Fibroblast of lung (primary cell): ENCODE data around the gene NANOG.
"Not testable (repeated sequence)": the region's sequence is repeated elsewhere in the genome, so short reads cannot be mapped to it uniquely, and the experiment has no call there.

Experiments used
- CTCF ChIP-seq, 2 donors: IDR thresholded peaks in 1 of 2; conservative IDR thresholded peaks in 1 of 2; 1 replicate in 1 of 2; 2 replicates in 1 of 2; pipeline ENCODE4 v1.5.1; 2011 to 2012; ENCODE audit warnings: low read length in 2 of 2, control low read depth in 1 of 2, inconsistent platforms in 1 of 2, low read depth in 1 of 2, mild to moderate bottlenecking in 1 of 2
- EZH2 ChIP-seq: IDR thresholded peaks from 2 replicates; pipeline ENCODE4 v1.5.1; 2012; ENCODE audit warnings: low read length, control low read depth, mild to moderate bottlenecking; ENCODE audit errors: missing control alignments

DNA sequence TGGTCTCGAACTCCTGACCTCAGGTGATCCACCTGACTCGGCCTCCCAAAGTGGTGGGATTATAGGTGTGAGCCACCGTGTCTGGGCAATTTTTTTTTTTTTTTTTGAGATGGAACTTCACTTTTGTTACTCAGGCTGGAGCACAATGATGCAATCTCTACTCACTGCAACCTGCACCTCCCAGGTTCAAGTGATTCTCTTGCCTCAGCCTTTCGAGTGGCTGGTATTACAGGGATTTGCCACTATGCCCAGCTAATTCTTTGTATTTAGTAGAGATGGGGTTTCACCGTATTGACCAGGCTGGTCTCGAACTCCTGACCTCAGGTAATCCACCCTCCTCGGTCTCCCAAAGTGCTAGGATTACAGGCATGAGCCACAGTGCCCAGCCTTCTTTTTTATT is 8.1 kb downstream of the NANOG start:
- not testable (repeated sequence) for TF ChIP-seq CTCF (conservative IDR thresholded peaks at IDR 0.05 in 1 of 2, IDR thresholded peaks at IDR 0.05 in 1 of 2; ENCODE audit: low read depth in 1 of 2, low read length in 2 of 2); EZH2
